Measurements from ENCODE around the gene HEMGN.
A peak's percentile ranks its signal among the peaks of the same experiment; 100 is the strongest.
"Not testable (repeated sequence)": the region's sequence is repeated elsewhere in the genome, so short reads cannot be mapped to it uniquely, and the experiment has no call there.

HEMGN gene

GRCh38 chr9:97980918-97981845, 43.2 kb upstream of the HEMGN start:
- H3K27ac ChIP-seq = no peak overlapping the region
- H3K9me3 ChIP-seq = no peaks in the 10 kb centered on the region
- H3K36me3 ChIP-seq = no peaks in the 10 kb centered on the region
- peaks cover under 1% of the 10 kb centered on the region; the same call in 1 of the 2 replicates for H4K20me1 ChIP-seq
- TF ChIP-seq Cebpa-rat (IDR thresholded peaks at IDR 0.05) = no peak
- no peak overlapping the region for H3K9ac ChIP-seq
- peaks cover 33% of the 10 kb centered on the region for H3K4me1 ChIP-seq
- peak overlapping the region; percentile 96 for H3K4me2 ChIP-seq
- H3K27me3 ChIP-seq = no peaks in the 10 kb centered on the region
- no peak overlapping the region for H3K4me3 ChIP-seq

GRCh38 chr9:97980479-97980803, 42.5 kb upstream of the HEMGN start:
- Histone ChIP-seq H3K9ac (no peak overlapping the region), H3K4me1 (peaks cover 26% of the 10 kb centered on the region), H3K36me3 (no peaks in the 10 kb centered on the region), H3K27ac (no peak overlapping the region), H3K27me3 (no peaks in the 10 kb centered on the region), H4K20me1 (no peaks in the 10 kb centered on the region), H3K9me3 (no peaks in the 10 kb centered on the region), H3K4me2 (no peak overlapping the region), H3K4me3 (no peak overlapping the region)
- TF ChIP-seq Cebpa-rat (IDR thresholded peaks at IDR 0.05) = no peak

GRCh38 chr9:97979788-97980478, 42.0 kb upstream of the HEMGN start:
- no peak overlapping the region for H3K9ac ChIP-seq
- no peak for TF ChIP-seq Cebpa-rat (IDR thresholded peaks at IDR 0.05)
- no peak overlapping the region for H3K27ac ChIP-seq
- H3K9me3 ChIP-seq = peaks cover 2% of the 10 kb centered on the region; the same call in 1 of the 2 replicates
- H3K36me3 ChIP-seq = no peaks in the 10 kb centered on the region
- H3K4me2 ChIP-seq = no peak overlapping the region
- peaks cover 21% of the 10 kb centered on the region for H3K4me1 ChIP-seq
- H4K20me1 ChIP-seq = no peaks in the 10 kb centered on the region
- no peak overlapping the region for H3K4me3 ChIP-seq
- no peaks in the 10 kb centered on the region for H3K27me3 ChIP-seq

GRCh38 chr9:97978371-97979130, 40.6 kb upstream of the HEMGN start:
- Histone ChIP-seq H3K4me1 (peaks cover 19% of the 10 kb centered on the region), H3K9ac (no peak overlapping the region), H3K36me3 (no peaks in the 10 kb centered on the region), H3K27ac (no peak overlapping the region), H4K20me1 (no peaks in the 10 kb centered on the region), H3K4me2 (no peak overlapping the region), H3K9me3 (peaks cover 4% of the 10 kb centered on the region; the same call in 1 of the 2 replicates), H3K27me3 (no peaks in the 10 kb centered on the region), H3K4me3 (no peak overlapping the region)
- no peak for TF ChIP-seq Cebpa-rat (IDR thresholded peaks at IDR 0.05)

- H3K9me3 ChIP-seq, H4K20me1 ChIP-seq, H3K27me3 ChIP-seq, H3K27ac ChIP-seq, H3K36me3 ChIP-seq, H3K9ac ChIP-seq, H3K4me3 ChIP-seq, H3K4me2 ChIP-seq: not testable (repeated sequence)
- H3K4me1 ChIP-seq = peaks cover 16% of the 10 kb centered on the region
Observed at GRCh38 chr9:97976633-97977032, 38.7 kb upstream of the HEMGN start.

GRCh38 chr9:97975376-97975775, 37.4 kb upstream of the HEMGN start:
- H3K9me3 ChIP-seq = peaks cover 4% of the 10 kb centered on the region; the same call in 1 of the 2 replicates
- TF ChIP-seq Cebpa-rat (IDR thresholded peaks at IDR 0.05) = no peak
- H3K4me2 ChIP-seq = no peak overlapping the region
- no peaks in the 10 kb centered on the region for H3K36me3 ChIP-seq
- H3K4me3 ChIP-seq = no peak overlapping the region
- no peak overlapping the region for H3K9ac ChIP-seq
- peaks cover 15% of the 10 kb centered on the region for H3K4me1 ChIP-seq
- H4K20me1 ChIP-seq = no peaks in the 10 kb centered on the region
- H3K27ac ChIP-seq = no peak overlapping the region
- no peaks in the 10 kb centered on the region for H3K27me3 ChIP-seq

GRCh38 chr9:97972753-97973152, 34.8 kb upstream of the HEMGN start:
- Histone ChIP-seq H3K4me1 (peaks cover 24% of the 10 kb centered on the region), H3K36me3 (no peaks in the 10 kb centered on the region), H3K4me2 (no peak overlapping the region), H3K4me3 (no peak overlapping the region), H4K20me1 (no peaks in the 10 kb centered on the region), H3K9me3 (peaks cover 4% of the 10 kb centered on the region; the same call in 1 of the 2 replicates), H3K9ac (no peak overlapping the region), H3K27me3 (no peaks in the 10 kb centered on the region), H3K27ac (no peak overlapping the region)
- TF ChIP-seq Cebpa-rat (IDR thresholded peaks at IDR 0.05) = no peak

GRCh38 chr9:97970165-97970564, 32.2 kb upstream of the HEMGN start:
- no peaks in the 10 kb centered on the region for H3K27me3 ChIP-seq

GRCh38 chr9:97969014-97969413, 31.0 kb upstream of the HEMGN start:
- peaks cover 24% of the 10 kb centered on the region for H3K4me1 ChIP-seq
- no peaks in the 10 kb centered on the region for H3K27me3 ChIP-seq
- no peak overlapping the region for H3K4me3 ChIP-seq
- TF ChIP-seq Cebpa-rat (IDR thresholded peaks at IDR 0.05) = no peak
- no peak overlapping the region for H3K9ac ChIP-seq
- H3K27ac ChIP-seq = no peak overlapping the region
- no peaks in the 10 kb centered on the region for H3K9me3 ChIP-seq
- H3K4me2 ChIP-seq = peak overlapping the region; percentile 36; the same call in 1 of the 2 replicates
- H3K36me3 ChIP-seq = no peaks in the 10 kb centered on the region
- H4K20me1 ChIP-seq = no peaks in the 10 kb centered on the region

More at GRCh38 chr9:97970165-97970564, 32.2 kb upstream of the HEMGN start:
- Histone ChIP-seq H3K4me2 (peak overlapping the region; percentile 36), H4K20me1 (no peaks in the 10 kb centered on the region), H3K36me3 (no peaks in the 10 kb centered on the region), H3K27ac (no peak overlapping the region), H3K4me1 (peaks cover 24% of the 10 kb centered on the region), H3K9me3 (peaks cover 4% of the 10 kb centered on the region; the same call in 1 of the 2 replicates), H3K4me3 (no peak overlapping the region), H3K9ac (no peak overlapping the region)
- no peak for TF ChIP-seq Cebpa-rat (IDR thresholded peaks at IDR 0.05)
